Chondrocyte (in vitro differentiated cells): ENCODE results near the gene ENTPD1. TPM values are rescaled to one million over a fixed set of nuclear protein-coding genes. Genes with fewer than 3 reads are reported as not detected.

Experiments
- DNase-seq: peaks from one replicate; pipeline ENCODE4 v3.0.0; 2021; ENCODE audit warnings: mixed read lengths, low spot score
- H3K27ac Mint-ChIP-seq: one replicate; pipeline ENCODE4 v1.8.0; 2021; ENCODE audit warnings: mild to moderate bottlenecking, moderate library complexity, mixed read lengths; ENCODE audit not compliant: unreplicated experiment
- H3K27me3 Mint-ChIP-seq: 2 replicates; pipeline ENCODE4 v1.8.0; 2021; ENCODE audit warnings: low read depth, mixed read lengths
- H3K36me3 Mint-ChIP-seq: 2 replicates; pipeline ENCODE4 v1.8.0; 2021; ENCODE audit warnings: low read depth, mixed read lengths
- H3K4me1 Mint-ChIP-seq: 2 replicates; pipeline ENCODE4 v1.8.0; 2021; ENCODE audit warnings: low read depth, mild to moderate bottlenecking, mixed read lengths
- H3K4me3 Mint-ChIP-seq: one replicate; pipeline ENCODE4 v1.8.0; 2021; ENCODE audit warnings: mild to moderate bottlenecking, moderate library complexity, mixed read lengths; ENCODE audit not compliant: unreplicated experiment
- H3K9me3 Mint-ChIP-seq: 2 replicates; pipeline ENCODE4 v1.8.0; 2021; ENCODE audit warnings: low read depth, mixed read lengths
- CTCF ChIP-seq: fragments of 200-600 bp; sonication (generic); IDR thresholded peaks from 2 replicates; pipeline ENCODE4 v1.5.0; 2021; ENCODE audit warnings: antibody characterized with exemption, mild to moderate bottlenecking, moderate library complexity
- total RNA-seq: library from RNA; stranded (reverse); gene quantifications from 3 replicates; pipeline ENCODE4 v1.2.1, GENCODE V29; 2021

ENTPD1 gene
- total RNA-seq, 1 donor from 2014 or later, result 5.2 TPM

- Mint-ChIP-seq H3K4me3 (no peak overlapping the region), H3K36me3 (no peaks in the 10 kb centered on the region), H3K27me3 (no peaks in the 10 kb centered on the region), H3K27ac (no peak overlapping the region), H3K9me3 (no peaks in the 10 kb centered on the region), H3K4me1 (no peaks in the 10 kb centered on the region)
- DNase-seq, result no peak
- TF ChIP-seq CTCF, result no peak
Measured at GRCh38 chr10:95835149-95835860, 79.3 kb downstream of the ENTPD1 start.

GRCh38 chr10:95835911-95836310, 79.9 kb downstream of the ENTPD1 start:
- Mint-ChIP-seq H3K27me3 (no peaks in the 10 kb centered on the region), H3K4me1 (no peaks in the 10 kb centered on the region), H3K9me3 (no peaks in the 10 kb centered on the region), H3K4me3 (no peak overlapping the region), H3K36me3 (no peaks in the 10 kb centered on the region), H3K27ac (no peak overlapping the region)
- no peak for DNase-seq
- no peak for TF ChIP-seq CTCF

GRCh38 chr10:95836610-95837355, 80.8 kb downstream of the ENTPD1 start:
- Mint-ChIP-seq H3K27ac (no peak overlapping the region), H3K4me3 (no peak overlapping the region), H3K4me1 (peaks cover 4% of the 10 kb centered on the region), H3K36me3 (no peaks in the 10 kb centered on the region), H3K9me3 (no peaks in the 10 kb centered on the region), H3K27me3 (no peaks in the 10 kb centered on the region)
- no peak for DNase-seq
- no peak for TF ChIP-seq CTCF

- H3K9me3 Mint-ChIP-seq, result no peaks in the 10 kb centered on the region
- no peaks in the 10 kb centered on the region for H3K36me3 Mint-ChIP-seq
- DNase-seq, result no peak
- H3K27me3 Mint-ChIP-seq, result no peaks in the 10 kb centered on the region
- no peak for TF ChIP-seq CTCF
- no peak overlapping the region for H3K27ac Mint-ChIP-seq
- H3K4me1 Mint-ChIP-seq, result peaks cover 6% of the 10 kb centered on the region
- no peak overlapping the region for H3K4me3 Mint-ChIP-seq
Measured at GRCh38 chr10:95837356-95837776, 81.4 kb downstream of the ENTPD1 start.

- TF ChIP-seq CTCF, result no peak
Measured at GRCh38 chr10:95837783-95838182, 81.8 kb downstream of the ENTPD1 start.

More at GRCh38 chr10:95837783-95838182, 81.8 kb downstream of the ENTPD1 start:
- H3K9me3 Mint-ChIP-seq, result no peaks in the 10 kb centered on the region
- DNase-seq, result no peak
- no peak overlapping the region for H3K4me3 Mint-ChIP-seq
- no peaks in the 10 kb centered on the region for H3K27me3 Mint-ChIP-seq
- H3K27ac Mint-ChIP-seq, result no peak overlapping the region
- H3K4me1 Mint-ChIP-seq, result peaks cover 6% of the 10 kb centered on the region
- H3K36me3 Mint-ChIP-seq, result no peaks in the 10 kb centered on the region
